AG09319 (cell line): Measurements from ENCODE around the gene SNAI3.

Experiments
- DNase-seq: peaks from one replicate; pipeline ENCODE4 v3.0.0-alpha.2; 2010; ENCODE audit warnings: low read depth; ENCODE audit errors: extremely low read depth
- TF ChIP-seq, protein P1 (sequence below): IDR thresholded peaks from 2 replicates; pipeline ENCODE4 v1.5.1; 2011; ENCODE audit warnings: low read depth, mild to moderate bottlenecking, inconsistent platforms, low read length, moderate library complexity

The SNAI3 gene

DNA sequence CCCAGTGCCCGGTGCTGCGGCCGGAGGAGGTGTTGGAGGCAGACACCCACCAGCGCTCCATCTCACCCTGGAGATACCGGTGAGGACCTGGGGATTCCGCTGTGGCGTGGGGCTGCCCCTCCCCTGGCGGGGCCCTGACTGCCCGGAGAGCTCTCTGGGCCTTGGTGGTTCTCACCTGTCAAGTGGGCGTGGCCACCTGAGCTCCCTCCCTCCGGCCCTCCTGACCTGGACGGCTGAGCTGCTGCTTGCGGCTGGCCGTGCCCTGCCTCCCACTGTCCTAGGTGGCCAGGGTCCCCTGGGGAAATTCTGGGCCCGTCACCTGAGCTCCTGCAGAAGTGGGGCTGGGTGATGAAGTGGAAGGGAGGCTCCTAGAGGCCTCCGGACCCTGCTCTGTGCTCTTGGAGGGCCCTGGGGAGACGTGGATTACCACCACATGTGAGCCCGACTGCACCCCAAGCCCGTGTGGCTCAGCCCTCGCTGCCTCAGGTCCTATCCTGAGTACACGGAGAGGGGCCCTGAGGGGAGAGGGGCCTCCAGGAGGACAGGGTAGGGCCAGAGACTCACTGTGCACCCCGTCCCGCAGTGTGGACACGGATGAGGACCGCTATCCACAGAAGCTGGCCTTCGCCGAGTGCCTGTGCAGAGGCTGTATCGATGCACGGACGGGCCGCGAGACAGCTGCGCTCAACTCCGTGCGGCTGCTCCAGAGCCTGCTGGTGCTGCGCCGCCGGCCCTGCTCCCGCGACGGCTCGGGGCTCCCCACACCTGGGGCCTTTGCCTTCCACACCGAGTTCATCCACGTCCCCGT is 46.9 kb downstream of the SNAI3 start:
- DNase-seq: no peak
- TF ChIP-seq, protein P1, sequence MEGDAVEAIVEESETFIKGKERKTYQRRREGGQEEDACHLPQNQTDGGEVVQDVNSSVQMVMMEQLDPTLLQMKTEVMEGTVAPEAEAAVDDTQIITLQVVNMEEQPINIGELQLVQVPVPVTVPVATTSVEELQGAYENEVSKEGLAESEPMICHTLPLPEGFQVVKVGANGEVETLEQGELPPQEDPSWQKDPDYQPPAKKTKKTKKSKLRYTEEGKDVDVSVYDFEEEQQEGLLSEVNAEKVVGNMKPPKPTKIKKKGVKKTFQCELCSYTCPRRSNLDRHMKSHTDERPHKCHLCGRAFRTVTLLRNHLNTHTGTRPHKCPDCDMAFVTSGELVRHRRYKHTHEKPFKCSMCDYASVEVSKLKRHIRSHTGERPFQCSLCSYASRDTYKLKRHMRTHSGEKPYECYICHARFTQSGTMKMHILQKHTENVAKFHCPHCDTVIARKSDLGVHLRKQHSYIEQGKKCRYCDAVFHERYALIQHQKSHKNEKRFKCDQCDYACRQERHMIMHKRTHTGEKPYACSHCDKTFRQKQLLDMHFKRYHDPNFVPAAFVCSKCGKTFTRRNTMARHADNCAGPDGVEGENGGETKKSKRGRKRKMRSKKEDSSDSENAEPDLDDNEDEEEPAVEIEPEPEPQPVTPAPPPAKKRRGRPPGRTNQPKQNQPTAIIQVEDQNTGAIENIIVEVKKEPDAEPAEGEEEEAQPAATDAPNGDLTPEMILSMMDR: no peak

GRCh38 chr16:88638323-88639230 is 47.7 kb downstream of the SNAI3 start, which contains the start of gene IL17C:
Gene IL17C, plus strand, starts transcription at chr16:88638572. Its CDS starts 70 bp downstream, at chr16:88638642.
- TF ChIP-seq, protein P1: no peak
- DNase-seq: no peak

GRCh38 chr16:88636488-88637265 is 49.6 kb downstream of the SNAI3 start:
- TF ChIP-seq, protein P1: no peak

DNA sequence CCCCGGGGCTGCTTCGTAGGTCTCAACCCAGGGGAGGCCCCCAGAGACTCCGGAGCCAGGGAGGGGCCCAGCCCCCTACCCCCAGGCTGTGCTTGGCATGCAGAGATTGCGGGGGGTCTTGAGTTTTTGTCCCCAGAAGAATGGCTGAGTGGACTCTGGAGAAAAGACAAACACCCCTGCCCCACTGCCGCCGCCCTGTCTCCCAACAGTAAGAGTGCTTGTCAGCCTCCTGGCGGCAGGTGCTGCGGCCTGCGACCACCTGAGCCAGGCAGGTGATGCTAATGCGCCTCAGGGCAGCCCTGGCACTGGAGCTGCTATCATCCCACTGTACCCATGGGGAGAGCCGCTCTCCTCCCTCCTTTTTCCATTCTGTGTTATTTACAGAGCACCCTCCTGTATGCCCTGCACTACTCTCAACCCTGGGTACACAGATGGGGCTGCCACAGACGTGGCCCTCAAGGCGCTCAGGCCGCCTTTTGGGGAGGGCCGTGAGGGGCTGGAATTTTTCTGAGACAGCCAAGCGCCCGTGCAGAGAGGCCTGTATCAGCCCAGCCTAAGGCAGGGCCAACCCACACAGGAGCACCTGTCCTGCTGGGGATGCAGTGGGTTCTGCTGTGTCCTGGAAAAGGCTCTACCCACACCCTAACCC is 50.5 kb downstream of the SNAI3 start:
- TF ChIP-seq, protein P1: no peak
- no peak for DNase-seq

More at GRCh38 chr16:88636488-88637265, 49.6 kb downstream of the SNAI3 start:
- no peak for DNase-seq

- TF ChIP-seq, protein P1: no peak
- no peak for DNase-seq
These were observed 51.2 kb downstream of the SNAI3 start for GRCh38 chr16:88634994-88635670.
